ENCODE results near the gene KPRP.

KPRP gene, protein sequence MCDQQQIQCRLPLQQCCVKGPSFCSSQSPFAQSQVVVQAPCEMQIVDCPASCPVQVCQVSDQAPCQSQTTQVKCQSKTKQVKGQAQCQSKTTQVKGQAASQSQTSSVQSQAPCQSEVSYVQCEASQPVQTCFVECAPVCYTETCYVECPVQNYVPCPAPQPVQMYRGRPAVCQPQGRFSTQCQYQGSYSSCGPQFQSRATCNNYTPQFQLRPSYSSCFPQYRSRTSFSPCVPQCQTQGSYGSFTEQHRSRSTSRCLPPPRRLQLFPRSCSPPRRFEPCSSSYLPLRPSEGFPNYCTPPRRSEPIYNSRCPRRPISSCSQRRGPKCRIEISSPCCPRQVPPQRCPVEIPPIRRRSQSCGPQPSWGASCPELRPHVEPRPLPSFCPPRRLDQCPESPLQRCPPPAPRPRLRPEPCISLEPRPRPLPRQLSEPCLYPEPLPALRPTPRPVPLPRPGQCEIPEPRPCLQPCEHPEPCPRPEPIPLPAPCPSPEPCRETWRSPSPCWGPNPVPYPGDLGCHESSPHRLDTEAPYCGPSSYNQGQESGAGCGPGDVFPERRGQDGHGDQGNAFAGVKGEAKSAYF

DNA sequence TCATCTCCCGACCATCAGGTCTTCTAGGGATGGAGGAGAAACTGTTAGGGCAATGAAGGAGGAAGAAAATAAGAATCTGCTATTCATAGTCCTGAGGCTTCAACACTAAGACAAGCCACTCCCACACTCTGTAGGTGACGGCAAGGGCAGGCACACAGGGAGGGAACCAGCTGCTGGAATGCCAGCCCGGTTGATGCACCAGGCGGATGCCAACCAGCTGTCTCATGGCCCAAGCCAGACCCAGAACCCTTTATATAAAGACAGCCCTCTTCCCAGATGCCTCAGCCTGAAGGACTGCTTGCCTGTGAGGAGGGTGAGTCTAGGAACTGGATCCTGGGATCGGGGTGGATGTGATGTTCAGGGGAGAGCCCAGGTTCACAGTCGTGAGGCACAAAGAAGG lies at the start of gene KPRP:
KPRP (plus strand) TSS at position 279 of the 400 bp plus-strand sequence. CDS start 1,564 bp downstream, outside the sequence.
- H3K79me2 ChIP-seq (ENCODE audit: insufficient read depth, low read depth): no peaks in the 10 kb centered on the region

DNA sequence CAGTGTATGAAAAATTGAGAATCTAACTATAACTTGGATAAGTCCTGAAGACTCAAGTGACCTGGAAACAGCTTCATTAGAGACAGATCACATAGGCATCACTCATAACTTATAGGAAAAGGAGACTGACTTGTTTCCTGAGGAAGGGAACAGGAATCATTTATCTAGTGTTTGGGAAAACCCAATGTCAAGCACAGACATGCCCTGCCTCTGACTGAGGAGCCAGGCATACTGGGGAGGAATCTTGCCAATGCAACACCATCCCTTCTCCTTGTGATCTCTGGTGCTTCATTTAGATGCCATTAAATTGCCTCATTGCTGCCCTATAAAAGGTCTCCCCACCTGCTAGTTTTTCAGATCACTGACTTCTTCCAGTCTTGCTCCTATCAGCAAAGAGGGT lies 39.6 kb upstream of the KPRP start:
- TF ChIP-seq, protein P1, sequence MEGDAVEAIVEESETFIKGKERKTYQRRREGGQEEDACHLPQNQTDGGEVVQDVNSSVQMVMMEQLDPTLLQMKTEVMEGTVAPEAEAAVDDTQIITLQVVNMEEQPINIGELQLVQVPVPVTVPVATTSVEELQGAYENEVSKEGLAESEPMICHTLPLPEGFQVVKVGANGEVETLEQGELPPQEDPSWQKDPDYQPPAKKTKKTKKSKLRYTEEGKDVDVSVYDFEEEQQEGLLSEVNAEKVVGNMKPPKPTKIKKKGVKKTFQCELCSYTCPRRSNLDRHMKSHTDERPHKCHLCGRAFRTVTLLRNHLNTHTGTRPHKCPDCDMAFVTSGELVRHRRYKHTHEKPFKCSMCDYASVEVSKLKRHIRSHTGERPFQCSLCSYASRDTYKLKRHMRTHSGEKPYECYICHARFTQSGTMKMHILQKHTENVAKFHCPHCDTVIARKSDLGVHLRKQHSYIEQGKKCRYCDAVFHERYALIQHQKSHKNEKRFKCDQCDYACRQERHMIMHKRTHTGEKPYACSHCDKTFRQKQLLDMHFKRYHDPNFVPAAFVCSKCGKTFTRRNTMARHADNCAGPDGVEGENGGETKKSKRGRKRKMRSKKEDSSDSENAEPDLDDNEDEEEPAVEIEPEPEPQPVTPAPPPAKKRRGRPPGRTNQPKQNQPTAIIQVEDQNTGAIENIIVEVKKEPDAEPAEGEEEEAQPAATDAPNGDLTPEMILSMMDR (conservative IDR thresholded peaks at IDR 0.05; ENCODE audit: low read depth, low read length): no peak
- H3K4me2 ChIP-seq: no peak overlapping the region
- H3K4me3 ChIP-seq (IDR thresholded peaks at IDR 0.05; ENCODE audit: insufficient read depth, low read depth, low read length): no peak overlapping the region
- H4K20me1 ChIP-seq (ENCODE audit: insufficient read depth): no peaks in the 10 kb centered on the region
- H3K4me1 ChIP-seq (ENCODE audit: low read depth, poor library complexity, severe bottlenecking): no peaks in the 10 kb centered on the region
- H3K36me3 ChIP-seq (ENCODE audit: insufficient read depth): no peaks in the 10 kb centered on the region
- H3K9ac ChIP-seq: no peak overlapping the region
- H2AFZ ChIP-seq (ENCODE audit: low read depth): no peak overlapping the region
- no peaks in the 10 kb centered on the region for H3K79me2 ChIP-seq (ENCODE audit: insufficient read depth, low read depth)
- no peaks in the 10 kb centered on the region for H3K27me3 ChIP-seq (ENCODE audit: insufficient read depth, low read depth)
- no peak overlapping the region for H3K27ac ChIP-seq

More for the DNA sequence above, at the start of gene KPRP:
- no peaks in the 10 kb centered on the region for H3K36me3 ChIP-seq (ENCODE audit: insufficient read depth)
- TF ChIP-seq, protein P1 (conservative IDR thresholded peaks at IDR 0.05; ENCODE audit: low read depth, low read length): no peak
- H3K9ac ChIP-seq: no peak within 1 kb of the TSS
- H3K4me3 ChIP-seq (IDR thresholded peaks at IDR 0.05; ENCODE audit: insufficient read depth, low read depth, low read length): no peak within 1 kb of the TSS
- no peaks in the 10 kb centered on the region for H3K27me3 ChIP-seq (ENCODE audit: insufficient read depth, low read depth)
- H4K20me1 ChIP-seq (ENCODE audit: insufficient read depth): no peaks in the 10 kb centered on the region
- no peaks in the 10 kb centered on the region for H3K4me1 ChIP-seq (ENCODE audit: low read depth, poor library complexity, severe bottlenecking)
- no peak within 1 kb of the TSS for H2AFZ ChIP-seq (ENCODE audit: low read depth)
- H3K4me2 ChIP-seq: no peak within 1 kb of the TSS
- no peak within 1 kb of the TSS for H3K27ac ChIP-seq

DNA sequence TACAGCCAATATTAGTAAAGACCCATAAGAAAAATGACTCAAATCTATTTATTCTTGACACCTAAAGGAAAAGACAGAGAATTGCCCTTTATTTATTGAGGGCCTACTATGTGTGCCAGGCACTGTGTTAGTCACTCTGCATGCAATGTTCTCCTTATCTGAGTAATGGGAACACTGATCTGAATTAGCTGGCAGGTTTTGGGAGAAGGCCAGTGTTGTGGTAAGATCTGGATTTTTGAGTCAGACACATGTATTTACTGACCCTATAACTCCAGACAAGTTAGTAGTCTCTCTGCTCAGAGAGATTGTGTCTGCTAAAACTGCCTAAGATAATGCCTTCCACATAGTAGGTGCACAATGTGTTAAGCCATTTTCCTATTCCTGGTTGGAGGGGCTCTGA lies 32.6 kb upstream of the KPRP start:
- TF ChIP-seq, protein P1 (conservative IDR thresholded peaks at IDR 0.05; ENCODE audit: low read depth, low read length): no peak

DNA sequence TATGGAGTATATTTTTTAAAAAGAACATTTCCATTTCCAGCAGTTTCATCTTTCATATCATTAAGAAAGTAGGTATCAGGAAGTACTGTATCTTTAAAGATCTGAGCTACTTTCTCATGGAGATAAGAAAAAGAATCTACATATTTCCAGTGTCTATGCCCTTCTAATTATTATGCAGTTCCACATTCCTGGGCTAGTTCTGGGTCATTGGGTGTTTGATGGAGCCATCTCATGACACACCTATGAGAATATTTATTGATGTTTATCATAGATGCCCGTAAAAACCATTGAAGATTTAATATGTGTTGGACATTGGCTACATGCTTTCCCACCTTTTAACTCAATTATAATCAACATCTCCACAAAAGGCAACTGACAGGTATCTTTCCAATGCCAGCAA lies 28.8 kb upstream of the KPRP start:
- Histone ChIP-seq H3K79me2 (ENCODE audit: insufficient read depth, low read depth) (no peaks in the 10 kb centered on the region), H3K36me3 (ENCODE audit: insufficient read depth) (no peaks in the 10 kb centered on the region), H3K27me3 (ENCODE audit: insufficient read depth, low read depth) (no peaks in the 10 kb centered on the region), H3K4me1 (ENCODE audit: low read depth, poor library complexity, severe bottlenecking) (no peaks in the 10 kb centered on the region), H3K27ac (no peak overlapping the region), H3K4me3 (IDR thresholded peaks at IDR 0.05; ENCODE audit: insufficient read depth, low read depth, low read length) (no peak overlapping the region), H3K9ac (no peak overlapping the region), H2AFZ (ENCODE audit: low read depth) (no peak overlapping the region), H4K20me1 (ENCODE audit: insufficient read depth) (no peaks in the 10 kb centered on the region), H3K4me2 (no peak overlapping the region)
- TF ChIP-seq, protein P1 (conservative IDR thresholded peaks at IDR 0.05; ENCODE audit: low read depth, low read length): no peak

More for the DNA sequence above, 32.6 kb upstream of the KPRP start:
- H3K27ac ChIP-seq: no peak overlapping the region
- no peaks in the 10 kb centered on the region for H4K20me1 ChIP-seq (ENCODE audit: insufficient read depth)
- no peak overlapping the region for H2AFZ ChIP-seq (ENCODE audit: low read depth)
- no peak overlapping the region for H3K4me2 ChIP-seq
- no peak overlapping the region for H3K4me3 ChIP-seq (IDR thresholded peaks at IDR 0.05; ENCODE audit: insufficient read depth, low read depth, low read length)
- no peaks in the 10 kb centered on the region for H3K4me1 ChIP-seq (ENCODE audit: low read depth, poor library complexity, severe bottlenecking)
- H3K27me3 ChIP-seq (ENCODE audit: insufficient read depth, low read depth): no peaks in the 10 kb centered on the region
- no peaks in the 10 kb centered on the region for H3K79me2 ChIP-seq (ENCODE audit: insufficient read depth, low read depth)
- H3K9ac ChIP-seq: no peak overlapping the region
- no peaks in the 10 kb centered on the region for H3K36me3 ChIP-seq (ENCODE audit: insufficient read depth)
